ENCODE results near the gene DENND6A. TPM values are rescaled to one million over a fixed set of nuclear protein-coding genes. Genes with fewer than 3 reads are reported as not detected.
"Not testable (repeated sequence)": the region's sequence is repeated elsewhere in the genome, so short reads cannot be mapped to it uniquely, and the experiment has no call there.

Gene DENND6A
- total RNA-seq, 5 donors from 2014 or later (not counting 1 experiment from before 2014, with no cell fraction given): 31.6 to 58.9 (median 35.6) TPM

- no peak overlapping the region for H3K27ac Mint-ChIP-seq
These were observed 8.9 kb upstream of the DENND6A start for GRCh38 chr3:57701781-57702180.

DNA sequence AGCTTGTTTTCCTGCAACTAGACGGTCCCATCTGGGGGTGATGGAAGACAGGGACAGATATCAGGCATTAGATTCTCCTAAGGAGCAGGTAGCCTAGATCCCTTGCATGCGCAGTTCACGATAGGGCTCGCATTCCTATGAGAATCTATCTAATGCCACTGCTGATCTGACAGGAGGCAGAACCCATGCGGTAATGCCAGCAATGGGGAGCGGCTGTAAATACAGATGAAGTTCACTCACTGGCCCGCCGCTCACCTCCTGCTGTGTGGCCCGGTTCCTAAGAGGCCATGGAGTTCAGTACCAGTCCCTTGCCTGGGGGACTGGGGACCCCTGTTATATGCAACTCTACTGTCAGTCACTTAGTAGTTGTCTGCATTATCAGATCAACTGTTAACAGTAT, 7.9 kb upstream of the DENND6A start:
- ATAC-seq (replicated peaks in 1 of 4) (no peak), DNase-seq (no peak)
- Mint-ChIP-seq H3K4me3 (no peak overlapping the region), H3K36me3 (peaks cover 3% of the 10 kb centered on the region), H3K4me1 (no peaks in the 10 kb centered on the region), H3K9me3 (no peaks in the 10 kb centered on the region), H3K27me3 (peaks cover 0 to 4% of the 10 kb centered on the region in 2 donors), H3K27ac (no peak overlapping the region)
- Histone ChIP-seq H3K36me3 (ENCODE audit: control insufficient read depth in 2 of 2, extremely low read depth in 1 of 2, insufficient read depth in 1 of 2, low read length in 1 of 2) (no peaks in the 10 kb centered on the region), H3K27me3 (replicated peaks in 1 of 2; ENCODE audit: control insufficient read depth in 2 of 2, extremely low read depth in 1 of 2, insufficient read depth in 2 of 2, low read length in 1 of 2) (no peaks in the 10 kb centered on the region), H3K4me1 (ENCODE audit: control insufficient read depth in 1 of 2, extremely low read depth in 1 of 2, insufficient read depth in 2 of 2, low read length in 2 of 2) (no peaks in the 10 kb centered on the region), H3K9me3 (no peaks in the 10 kb centered on the region), H3K27ac (ENCODE audit: low read length) (no peak overlapping the region), H3K4me3 (ENCODE audit: control insufficient read depth in 1 of 2, extremely low read depth in 1 of 2, low read length in 1 of 2) (no peak overlapping the region)
- ChIA-PET POLR2A (no interaction called here), CTCF (interaction anchor here (0.5 to 0.6 kb wide), 3 partner anchors 12 to 65 kb away, joined by 3 to 6 read pairs (median 3); no protein-coding TSS in a partner anchor)
- WGBS (ENCODE audit: insufficient coverage): 94% methylated on average over 6 of the region's 9 CpGs

More at GRCh38 chr3:57701781-57702180, 8.9 kb upstream of the DENND6A start:
- Mint-ChIP-seq H3K4me1 (no peaks in the 10 kb centered on the region), H3K9me3 (no peaks in the 10 kb centered on the region), H3K36me3 (peaks cover 3% of the 10 kb centered on the region), H3K4me3 (no peak overlapping the region), H3K27me3 (peaks cover 0 to 4% of the 10 kb centered on the region in 2 donors)
- Histone ChIP-seq H3K27me3 (replicated peaks in 1 of 2; ENCODE audit: control insufficient read depth in 2 of 2, extremely low read depth in 1 of 2, insufficient read depth in 2 of 2, low read length in 1 of 2) (no peaks in the 10 kb centered on the region), H3K36me3 (ENCODE audit: control insufficient read depth in 2 of 2, extremely low read depth in 1 of 2, insufficient read depth in 1 of 2, low read length in 1 of 2) (no peaks in the 10 kb centered on the region), H3K4me1 (ENCODE audit: control insufficient read depth in 1 of 2, extremely low read depth in 1 of 2, insufficient read depth in 2 of 2, low read length in 2 of 2) (no peaks in the 10 kb centered on the region), H3K27ac (ENCODE audit: low read length) (no peak overlapping the region), H3K9me3 (no peaks in the 10 kb centered on the region), H3K4me3 (ENCODE audit: control insufficient read depth in 1 of 2, extremely low read depth in 1 of 2, low read length in 1 of 2) (no peak overlapping the region)
- POLR2A ChIA-PET: interaction anchor here in 1 of 2 donors (0.6 to 1.7 kb wide), 3 partner anchors 61 to 105 kb away, joined by 3 to 5 read pairs (median 3); no protein-coding TSS in a partner anchor
- WGBS (ENCODE audit: insufficient coverage): 96% methylated on average over 3 of the region's 6 CpGs
- DNase-seq: no peak
- ATAC-seq (replicated peaks in 1 of 4): no peak
- CTCF ChIA-PET: no interaction called here

DNA sequence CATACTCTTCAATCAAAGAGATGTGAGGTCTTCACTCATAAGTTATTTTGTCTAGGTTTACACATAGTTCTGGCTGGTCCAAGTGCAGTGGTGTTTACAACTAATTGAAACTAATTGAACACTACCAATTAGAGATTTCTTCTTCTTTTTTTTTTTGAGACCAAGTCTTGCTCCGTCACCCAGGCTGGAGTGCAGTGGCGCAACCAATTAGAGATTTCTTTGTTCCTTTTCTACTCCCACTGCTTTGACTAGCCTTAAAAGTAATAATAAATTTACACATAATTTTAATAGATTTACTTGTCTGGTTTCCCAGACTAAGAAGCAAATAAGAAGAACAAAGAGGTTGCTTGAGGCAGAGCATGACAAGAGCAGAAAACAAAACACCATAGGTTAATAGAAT, 6.7 kb upstream of the DENND6A start:
- Mint-ChIP-seq H3K4me1 (no peaks in the 10 kb centered on the region), H3K27me3 (no peaks in the 10 kb centered on the region), H3K9me3 (no peaks in the 10 kb centered on the region), H3K4me3 (no peak overlapping the region), H3K36me3 (peaks cover 3% of the 10 kb centered on the region), H3K27ac (no peak overlapping the region)
- no peaks in the 10 kb centered on the region for H3K36me3 ChIP-seq (ENCODE audit: control insufficient read depth in 2 of 2, extremely low read depth in 1 of 2, insufficient read depth in 1 of 2, low read length in 1 of 2)
- no peaks in the 10 kb centered on the region for H3K27me3 ChIP-seq (replicated peaks in 1 of 2; ENCODE audit: control insufficient read depth in 2 of 2, extremely low read depth in 1 of 2, insufficient read depth in 2 of 2, low read length in 1 of 2)
- ChIA-PET CTCF (no interaction called here), POLR2A (no interaction called here)
- DNase-seq (no peak), ATAC-seq (replicated peaks in 1 of 4) (no peak)
- no peak overlapping the region for H3K27ac ChIP-seq (ENCODE audit: low read length)
- no peak overlapping the region for H3K4me3 ChIP-seq (ENCODE audit: control insufficient read depth in 1 of 2, extremely low read depth in 1 of 2, low read length in 1 of 2)
- no peaks in the 10 kb centered on the region for H3K4me1 ChIP-seq (ENCODE audit: control insufficient read depth in 1 of 2, extremely low read depth in 1 of 2, insufficient read depth in 2 of 2, low read length in 2 of 2)
- H3K9me3 ChIP-seq: no peaks in the 10 kb centered on the region
- no CpG with 5 or more reads among the region's 2 CpGs for WGBS (ENCODE audit: insufficient coverage)

DNA sequence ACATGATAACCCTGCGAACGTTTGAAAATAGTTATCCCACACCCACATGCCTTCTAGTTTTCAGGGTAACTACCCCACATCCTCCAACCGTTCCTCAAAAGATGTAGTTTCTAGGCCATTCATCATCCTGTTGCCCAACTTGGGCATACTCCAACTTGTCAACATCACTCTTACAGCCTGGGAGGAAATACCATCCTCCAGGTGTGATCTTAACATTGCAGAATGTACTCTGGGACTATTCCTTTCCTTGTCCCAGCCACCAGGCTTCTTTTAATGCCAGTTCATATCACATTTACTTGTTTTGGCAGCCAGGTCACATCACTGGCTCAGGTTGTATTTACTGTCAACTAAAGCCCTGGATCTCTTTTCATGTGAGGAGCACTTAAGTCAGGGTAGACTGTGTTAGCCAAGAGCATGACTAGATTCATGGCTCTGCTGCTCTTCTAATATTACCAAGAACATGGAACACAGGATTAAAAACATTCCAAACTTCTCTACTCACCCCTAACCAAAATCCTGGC, 4.0 kb upstream of the DENND6A start:
- no peaks in the 10 kb centered on the region for H3K9me3 ChIP-seq
- Mint-ChIP-seq H3K9me3 (no peaks in the 10 kb centered on the region), H3K36me3 (no peaks in the 10 kb centered on the region), H3K27ac (no peak overlapping the region), H3K4me3 (no peak overlapping the region), H3K27me3 (no peaks in the 10 kb centered on the region), H3K4me1 (peaks cover 2 to 5% (median 2%) of the 10 kb centered on the region in 3 donors)
- ATAC-seq (replicated peaks in 1 of 4) (no peak), DNase-seq (no peak)
- peaks cover 0 to 6% of the 10 kb centered on the region in 2 experiments for H3K4me1 ChIP-seq (ENCODE audit: control insufficient read depth in 1 of 2, extremely low read depth in 1 of 2, insufficient read depth in 2 of 2, low read length in 2 of 2)
- no peaks in the 10 kb centered on the region for H3K27me3 ChIP-seq (replicated peaks in 1 of 2; ENCODE audit: control insufficient read depth in 2 of 2, extremely low read depth in 1 of 2, insufficient read depth in 2 of 2, low read length in 1 of 2)
- ChIA-PET POLR2A (no interaction called here), CTCF (no interaction called here)
- H3K27ac ChIP-seq (ENCODE audit: low read length): no peak overlapping the region
- WGBS (ENCODE audit: insufficient coverage): 34% methylated on average over 3 of the region's 3 CpGs
- H3K4me3 ChIP-seq (ENCODE audit: control insufficient read depth in 1 of 2, extremely low read depth in 1 of 2, low read length in 1 of 2): no peak overlapping the region
- H3K36me3 ChIP-seq (ENCODE audit: control insufficient read depth in 2 of 2, extremely low read depth in 1 of 2, insufficient read depth in 1 of 2, low read length in 1 of 2): no peaks in the 10 kb centered on the region

- Mint-ChIP-seq H3K4me3 (peak overlapping the region; percentile 48 to 88 (median 65)), H3K9me3 (no peaks in the 10 kb centered on the region), H3K27ac (peak overlapping the region in 1 of 2 donors; percentile 57), H3K27me3 (no peaks in the 10 kb centered on the region), H3K36me3 (no peaks in the 10 kb centered on the region), H3K4me1 (peaks cover 28 to 32% (median 29%) of the 10 kb centered on the region in 3 donors)
- no peaks in the 10 kb centered on the region for H3K27me3 ChIP-seq (replicated peaks in 1 of 2; ENCODE audit: control insufficient read depth in 2 of 2, extremely low read depth in 1 of 2, insufficient read depth in 2 of 2, low read length in 1 of 2)
- WGBS (ENCODE audit: insufficient coverage): 99% methylated on average over 9 of the region's 13 CpGs
- POLR2A ChIA-PET: interaction anchor here in 1 of 2 donors (0.6 kb wide), 1 partner anchor 461 kb away, joined by 3 read pairs; no protein-coding TSS in a partner anchor
- ATAC-seq (replicated peaks in 1 of 4): no peak
- no peak overlapping the region for H3K4me3 ChIP-seq (ENCODE audit: control insufficient read depth in 1 of 2, extremely low read depth in 1 of 2, low read length in 1 of 2)
- H3K9me3 ChIP-seq: no peaks in the 10 kb centered on the region
- peaks cover 15 to 24% of the 10 kb centered on the region in 2 experiments for H3K4me1 ChIP-seq (ENCODE audit: control insufficient read depth in 1 of 2, extremely low read depth in 1 of 2, insufficient read depth in 2 of 2, low read length in 2 of 2)
- H3K27ac ChIP-seq (ENCODE audit: low read length): no peak overlapping the region
- CTCF ChIA-PET: no interaction called here
- no peak for DNase-seq
- no peaks in the 10 kb centered on the region for H3K36me3 ChIP-seq (ENCODE audit: control insufficient read depth in 2 of 2, extremely low read depth in 1 of 2, insufficient read depth in 1 of 2, low read length in 1 of 2)
These were observed 1.3 kb upstream of the DENND6A start for GRCh38 chr3:57694146-57694545.

- not testable (repeated sequence) for ATAC-seq (replicated peaks in 1 of 4); H3K9me3 ChIP-seq; DNase-seq; H3K27me3 ChIP-seq (replicated peaks in 1 of 2; ENCODE audit: control insufficient read depth in 2 of 2, extremely low read depth in 1 of 2, insufficient read depth in 2 of 2, low read length in 1 of 2); H3K27me3 Mint-ChIP-seq; H3K36me3 Mint-ChIP-seq; H3K36me3 ChIP-seq (ENCODE audit: control insufficient read depth in 2 of 2, extremely low read depth in 1 of 2, insufficient read depth in 1 of 2, low read length in 1 of 2); H3K9me3 Mint-ChIP-seq
- Mint-ChIP-seq H3K4me3 (peak overlapping the region; percentile 88 to 94 (median 93)), H3K4me1 (peaks cover 46 to 50% (median 46%) of the 10 kb centered on the region in 3 donors), H3K27ac (peak overlapping the region; percentile 91 to 93)
- peak overlapping the region; percentile 59 to 63 for H3K4me3 ChIP-seq (ENCODE audit: control insufficient read depth in 1 of 2, extremely low read depth in 1 of 2, low read length in 1 of 2)
- 0% methylated on average over 1 of the region's 9 CpGs for WGBS (ENCODE audit: insufficient coverage)
- ChIA-PET CTCF (interaction anchor here (0.7 to 1.1 kb wide), 2 partner anchors 20 to 167 kb away, joined by 3 read pairs; no protein-coding TSS in a partner anchor), POLR2A (interaction anchor here (0.7 to 1.8 kb wide), 3 partner anchors 20 to 150 kb away, joined by 4 to 5 read pairs (median 5); partner anchors contain the start of gene ARF4 (in 1 of the 2))
- H3K27ac ChIP-seq (ENCODE audit: low read length): peak overlapping the region; percentile 76
- peaks cover 18 to 39% of the 10 kb centered on the region in 2 experiments for H3K4me1 ChIP-seq (ENCODE audit: control insufficient read depth in 1 of 2, extremely low read depth in 1 of 2, insufficient read depth in 2 of 2, low read length in 2 of 2)
These were observed 813 bp downstream of the DENND6A start for GRCh38 chr3:57692133-57692395.

All from T-cell (primary cell).